HG03342 (cell line): ENCODE results near the gene SLC25A29.
"Not testable (repeated sequence)": the region's sequence is repeated elsewhere in the genome, so short reads cannot be mapped to it uniquely, and the experiment has no call there.

Experiments
- ATAC-seq: cut with Tn5 transposase; IDR thresholded peaks from one replicate; pipeline ENCODE4 v1.9.1; 2021; ENCODE audit warnings: mild to moderate bottlenecking, moderate library complexity; ENCODE audit not compliant: unreplicated experiment

Gene SLC25A29

DNA sequence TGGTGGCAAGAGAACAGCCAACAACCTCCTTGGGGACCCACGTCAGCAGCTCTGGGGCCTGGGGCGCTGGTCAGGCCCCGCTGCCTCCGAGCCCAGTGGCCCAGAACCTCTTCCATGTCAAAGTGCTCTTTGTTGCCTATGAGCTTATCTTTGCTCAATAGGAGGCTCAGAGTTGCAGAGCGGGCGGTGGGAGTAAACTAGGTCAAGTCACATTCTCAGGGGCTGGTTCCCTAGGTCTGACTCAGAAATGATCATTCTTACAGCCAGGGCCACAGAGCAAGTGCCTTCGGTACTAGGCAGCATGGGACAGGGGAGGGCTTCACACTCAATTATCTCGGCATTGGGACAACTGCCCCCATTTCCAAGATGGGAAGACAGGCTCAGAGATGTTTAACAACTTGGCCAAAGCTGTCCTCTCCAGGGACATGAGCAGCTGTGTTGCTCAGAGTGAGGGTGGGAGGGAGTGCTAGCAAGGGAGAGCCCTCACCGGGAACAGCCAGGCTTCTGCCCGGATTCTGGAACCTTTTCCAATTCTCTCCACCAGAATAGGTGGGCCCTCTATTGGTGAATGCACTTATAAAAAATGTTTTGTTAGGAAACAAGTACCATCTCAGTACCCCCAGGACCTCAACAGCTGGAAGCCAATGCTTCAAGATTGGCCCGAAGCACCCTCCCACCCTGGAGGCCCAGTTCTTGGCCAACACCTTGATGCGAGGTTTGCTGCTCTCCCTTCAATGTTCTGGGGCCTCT lies 11.9 kb downstream of the SLC25A29 start:
- no peak for ATAC-seq

DNA sequence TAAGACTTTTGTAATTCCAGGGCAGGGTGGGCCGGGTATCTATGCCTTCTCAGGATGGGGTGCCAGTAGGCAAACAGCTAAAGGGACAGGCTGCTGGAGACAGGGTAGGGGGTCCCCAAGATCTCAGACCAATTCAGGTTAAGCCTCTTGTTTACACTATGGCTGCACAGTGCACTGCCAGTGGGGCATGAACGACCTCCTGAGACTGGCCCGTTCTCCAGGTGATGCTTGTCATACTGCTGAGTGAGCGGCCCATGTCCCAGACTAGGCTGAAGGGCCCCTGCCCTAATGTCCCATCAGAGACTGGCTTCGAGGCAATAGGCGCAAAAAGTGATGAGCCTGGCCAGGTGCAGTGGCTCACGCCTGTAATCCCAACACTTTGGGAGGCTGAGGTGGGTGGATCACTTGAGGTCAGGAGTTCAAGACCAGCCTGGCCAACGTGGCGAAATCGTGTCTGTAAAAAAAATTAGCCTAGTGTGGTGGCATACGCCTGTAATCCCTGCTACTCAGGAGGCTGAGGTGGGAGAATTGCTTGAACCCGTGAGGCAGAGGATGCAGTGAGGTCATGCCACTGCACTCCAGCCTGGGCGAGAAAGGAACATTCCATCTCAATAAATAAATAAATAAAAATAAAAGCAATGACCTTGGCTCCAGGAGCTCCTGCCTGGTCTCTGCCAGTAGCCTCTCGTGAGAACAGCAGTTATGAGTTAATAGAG lies 12.6 kb downstream of the SLC25A29 start:
- no peak for ATAC-seq

DNA sequence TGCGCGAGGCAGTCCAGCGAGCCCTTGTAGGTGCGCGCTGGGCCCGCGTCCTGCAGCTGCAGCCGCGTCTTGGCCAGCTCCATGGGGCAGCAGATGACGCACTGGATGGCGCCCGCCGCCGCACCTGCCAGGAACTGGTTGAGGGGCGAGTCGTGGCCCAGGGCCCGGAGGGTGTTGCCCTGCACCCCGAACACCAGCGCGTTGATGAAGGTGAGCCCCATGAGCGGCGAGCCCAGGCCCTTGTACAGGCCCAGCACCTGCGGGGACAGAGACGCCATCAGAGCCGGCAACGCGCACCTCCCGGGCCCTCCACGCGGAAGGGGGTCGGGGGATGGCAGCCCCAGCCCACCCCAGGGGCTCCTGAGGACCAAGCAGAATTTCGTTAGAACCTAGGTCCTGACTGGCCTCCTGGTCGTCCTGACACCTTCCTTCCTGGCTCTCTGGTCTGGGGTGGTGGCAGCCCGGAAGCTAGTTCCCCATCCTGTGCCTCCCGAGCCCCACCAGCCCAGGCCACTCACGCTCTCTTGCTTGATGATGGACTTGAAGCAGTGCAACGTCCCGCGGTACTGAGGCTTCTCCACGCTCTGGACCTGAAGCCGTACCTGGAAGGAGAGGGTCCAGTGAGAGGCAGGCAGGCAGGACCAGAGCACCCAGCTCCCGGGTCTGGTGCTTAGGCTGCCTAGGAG lies 13.3 kb downstream of the SLC25A29 start:
- no peak for ATAC-seq

DNA sequence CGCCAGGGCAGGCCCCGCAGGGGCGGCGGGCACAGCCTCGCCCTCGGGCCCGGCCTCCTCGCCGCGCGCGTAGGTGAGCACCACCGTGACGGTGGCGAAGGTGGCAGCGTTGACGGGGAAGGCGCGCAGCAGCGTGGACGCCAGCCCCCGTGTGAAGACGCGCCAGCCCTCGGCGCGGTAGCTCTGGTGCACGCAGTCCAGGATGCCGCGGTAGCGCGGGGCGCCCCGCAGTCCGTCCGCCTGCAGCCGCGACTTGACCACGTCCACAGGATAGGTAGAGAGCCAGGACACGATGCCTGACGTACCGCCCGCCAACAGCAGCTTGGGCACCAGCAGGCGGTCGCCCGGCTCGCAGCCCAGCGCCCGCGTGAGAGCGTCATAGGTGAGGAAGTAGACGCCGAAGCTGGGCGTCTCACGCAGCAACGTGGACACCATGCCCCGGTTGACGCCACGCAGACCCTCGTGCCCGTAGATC lies 13.9 kb downstream of the SLC25A29 start:
- ATAC-seq, result no peak

DNA sequence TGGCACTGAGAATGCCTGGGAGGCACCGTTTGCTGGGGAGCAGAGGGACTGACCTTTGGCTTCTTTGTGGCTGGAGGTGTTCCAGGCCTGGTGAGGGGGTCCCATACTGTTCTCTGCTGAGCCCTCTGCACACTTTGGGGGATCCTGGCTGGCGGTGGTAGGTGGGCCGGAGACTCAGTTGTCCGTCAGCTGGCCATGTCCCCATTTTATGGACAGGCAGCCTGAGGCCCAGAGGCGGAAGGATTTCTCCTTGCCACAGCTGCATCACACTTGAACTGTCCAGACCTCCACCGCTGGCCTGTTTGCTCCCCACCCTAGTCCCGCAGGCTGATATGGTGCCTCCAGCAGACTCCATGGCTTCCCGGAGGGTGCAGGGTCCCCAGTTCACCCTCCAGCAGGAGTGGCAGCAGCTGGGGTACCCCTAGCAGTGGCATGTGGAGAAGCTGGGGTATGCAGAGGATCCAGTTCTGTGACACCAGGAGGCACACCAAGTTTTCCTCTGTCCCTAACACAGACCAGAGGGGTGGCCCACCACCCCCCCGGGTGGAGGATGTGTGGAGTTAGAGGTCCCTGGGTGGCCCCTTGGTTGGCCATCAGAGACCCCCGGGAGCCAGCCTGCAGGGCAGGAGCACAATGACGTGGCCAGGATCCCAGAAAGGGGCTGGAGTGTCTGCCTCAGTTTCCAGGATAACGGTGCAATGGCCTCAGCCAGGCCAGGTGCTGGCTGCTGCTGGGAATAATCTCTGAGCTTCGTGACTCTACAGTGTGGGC lies 14.8 kb downstream of the SLC25A29 start:
- ATAC-seq, result no peak

DNA sequence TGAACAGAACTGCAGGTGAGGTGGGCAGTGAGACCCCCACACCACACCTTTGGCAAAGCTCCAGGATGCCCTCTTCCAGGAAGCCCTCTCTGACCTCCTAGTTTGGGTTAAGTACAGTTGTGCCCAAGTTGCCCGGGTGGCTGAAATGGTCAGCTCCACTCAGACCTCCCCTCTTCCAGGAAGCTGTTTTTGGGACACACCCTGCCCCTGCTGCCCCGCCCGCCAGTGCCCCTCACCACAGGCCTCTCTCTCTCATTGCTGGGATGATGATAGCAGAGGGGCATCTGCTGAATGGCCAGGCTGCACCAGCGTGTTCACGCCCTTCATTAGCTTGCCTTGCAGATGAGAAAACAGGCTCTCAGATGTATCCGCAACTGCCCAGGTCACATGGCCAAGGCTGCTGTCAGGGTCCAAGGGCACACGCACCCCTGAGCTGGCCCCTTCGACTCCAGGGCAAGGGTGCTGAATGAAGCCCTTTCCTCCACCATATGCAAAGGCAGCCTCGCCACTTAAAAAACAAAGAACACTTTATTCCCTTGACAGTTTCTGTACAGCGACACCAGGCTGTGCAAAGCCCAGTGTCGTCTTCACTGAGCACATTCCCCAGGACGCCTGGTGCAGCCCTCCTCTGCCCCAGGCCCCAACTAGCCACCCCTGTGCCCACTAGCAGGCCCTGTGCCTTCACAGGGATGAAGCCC lies 15.5 kb downstream of the SLC25A29 start:
- ATAC-seq, result no peak

DNA sequence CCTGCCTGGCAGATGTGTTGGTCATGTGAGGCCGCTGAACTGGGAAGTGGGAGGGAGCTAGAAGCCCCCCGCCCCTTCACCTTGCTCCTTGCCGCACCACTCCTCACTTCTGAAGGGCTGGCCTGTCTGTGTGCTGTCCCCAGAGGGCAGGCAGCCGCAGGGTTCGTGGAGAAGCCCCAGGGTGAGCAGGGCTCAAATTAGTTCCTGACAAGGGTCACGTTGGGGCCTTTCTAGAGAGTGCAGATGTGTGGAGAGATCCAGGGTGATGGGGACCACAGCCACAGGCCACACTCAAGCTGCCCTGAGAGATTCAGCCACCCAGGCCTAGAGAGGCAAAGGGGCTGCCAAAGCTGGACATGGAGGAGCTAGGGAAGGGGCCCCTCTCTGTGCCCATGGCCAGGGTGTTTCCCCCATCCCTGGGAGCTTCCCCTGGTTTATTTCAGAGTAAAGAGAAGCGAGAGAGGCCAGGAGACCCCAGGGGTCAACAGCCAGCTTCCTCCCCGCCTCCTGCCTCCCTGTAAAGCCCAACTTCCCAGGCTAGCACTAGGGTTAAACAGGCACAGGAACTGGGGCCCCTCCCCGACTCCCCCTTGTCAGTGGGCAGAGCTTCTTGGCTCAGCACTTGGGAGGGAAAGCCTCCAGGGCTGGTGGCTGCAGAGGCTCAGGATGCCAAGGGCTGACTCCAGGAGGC lies 16.2 kb downstream of the SLC25A29 start:
- no peak for ATAC-seq

DNA sequence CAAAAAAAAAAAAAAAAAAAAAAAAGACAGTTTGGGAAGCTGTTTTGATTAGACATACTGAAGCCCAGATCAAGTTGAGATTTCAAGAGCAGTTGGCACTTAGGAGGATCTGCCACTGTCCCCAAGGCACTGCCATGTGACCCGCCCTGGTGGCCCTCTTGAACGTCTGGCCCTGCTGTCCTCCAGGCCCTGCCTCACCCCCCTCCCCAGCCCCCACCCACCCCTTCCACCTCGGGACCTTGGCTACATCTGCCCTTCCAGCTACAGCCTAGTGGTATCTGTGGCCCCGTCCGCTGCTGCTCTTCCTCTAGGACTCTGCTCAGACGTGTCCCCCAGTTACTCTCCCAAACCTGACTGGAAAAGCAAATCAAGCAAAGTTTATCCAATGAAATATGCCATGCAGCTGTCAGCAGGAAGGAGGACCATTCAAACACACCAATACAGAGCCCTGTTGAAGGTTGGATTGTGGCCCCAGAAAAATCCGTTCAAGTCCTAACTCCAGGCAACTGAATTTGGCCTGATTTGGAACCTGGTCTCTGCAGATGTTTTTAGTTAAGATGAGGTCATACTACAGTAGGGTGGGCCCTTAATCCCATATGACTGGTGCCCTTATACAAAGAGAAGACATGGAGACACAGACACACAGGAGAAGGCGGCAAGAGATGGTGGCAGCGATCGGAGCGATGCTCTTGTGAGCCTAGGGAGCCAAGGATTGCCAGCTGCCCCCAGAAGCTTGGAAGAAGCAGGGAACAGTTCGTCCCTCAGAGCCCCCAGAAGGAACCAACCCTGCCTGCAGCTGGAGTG lies 17.7 kb downstream of the SLC25A29 start:
- no peak for ATAC-seq

DNA sequence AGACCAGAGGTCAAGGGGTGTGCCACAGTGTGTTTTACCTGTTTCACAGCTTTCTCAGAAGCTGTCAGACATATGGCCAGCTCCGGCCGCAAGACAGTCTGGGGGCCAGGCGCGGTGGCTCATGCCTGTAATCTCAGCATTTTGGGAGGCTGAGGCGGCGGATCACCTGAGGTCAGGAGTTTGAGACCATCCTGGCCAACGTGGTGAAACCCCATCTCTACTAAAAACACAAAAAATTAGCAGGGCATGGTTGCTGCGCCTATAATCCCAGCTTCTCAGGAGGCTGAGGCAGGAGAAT lies 18.3 kb downstream of the SLC25A29 start:
- not testable (repeated sequence) for ATAC-seq

DNA sequence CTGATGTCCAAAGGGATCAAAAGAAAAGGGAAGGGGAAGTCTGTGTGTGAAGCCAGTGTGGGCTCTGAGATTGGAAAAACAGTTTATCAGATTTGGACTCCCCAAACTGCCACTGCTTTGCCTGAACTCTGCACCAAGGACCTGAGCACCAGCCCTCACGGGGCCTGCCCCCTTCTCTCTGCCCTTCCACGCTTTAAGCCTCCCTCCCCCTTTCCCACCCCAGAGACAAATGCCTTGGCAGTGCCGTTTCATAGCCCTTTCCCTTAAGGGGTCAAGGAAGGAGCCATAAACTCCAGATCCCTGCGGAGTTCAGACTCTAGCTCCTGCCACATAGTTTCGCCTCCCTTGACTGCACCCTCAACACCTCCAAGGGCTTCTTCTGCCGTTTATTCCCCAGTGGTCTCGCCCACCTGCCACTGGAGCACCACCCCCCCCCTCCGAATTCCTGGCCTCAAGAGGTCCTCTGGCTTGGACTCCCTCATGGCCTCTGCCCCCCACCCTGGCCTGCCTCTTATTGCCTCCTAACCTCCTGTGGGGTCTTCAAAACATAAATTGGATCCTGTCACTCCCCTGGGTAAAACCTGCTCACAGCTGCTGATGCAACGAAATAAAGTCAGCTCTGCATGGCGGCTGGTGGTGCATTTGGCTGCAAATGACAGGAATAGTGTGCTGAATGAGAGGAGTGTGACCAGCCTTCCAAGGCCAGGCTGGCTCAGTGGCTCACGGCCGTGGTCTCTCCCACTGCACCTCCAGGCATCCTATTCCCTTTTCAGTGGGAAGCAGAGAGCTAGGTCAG lies 18.8 kb downstream of the SLC25A29 start:
- no peak for ATAC-seq

DNA sequence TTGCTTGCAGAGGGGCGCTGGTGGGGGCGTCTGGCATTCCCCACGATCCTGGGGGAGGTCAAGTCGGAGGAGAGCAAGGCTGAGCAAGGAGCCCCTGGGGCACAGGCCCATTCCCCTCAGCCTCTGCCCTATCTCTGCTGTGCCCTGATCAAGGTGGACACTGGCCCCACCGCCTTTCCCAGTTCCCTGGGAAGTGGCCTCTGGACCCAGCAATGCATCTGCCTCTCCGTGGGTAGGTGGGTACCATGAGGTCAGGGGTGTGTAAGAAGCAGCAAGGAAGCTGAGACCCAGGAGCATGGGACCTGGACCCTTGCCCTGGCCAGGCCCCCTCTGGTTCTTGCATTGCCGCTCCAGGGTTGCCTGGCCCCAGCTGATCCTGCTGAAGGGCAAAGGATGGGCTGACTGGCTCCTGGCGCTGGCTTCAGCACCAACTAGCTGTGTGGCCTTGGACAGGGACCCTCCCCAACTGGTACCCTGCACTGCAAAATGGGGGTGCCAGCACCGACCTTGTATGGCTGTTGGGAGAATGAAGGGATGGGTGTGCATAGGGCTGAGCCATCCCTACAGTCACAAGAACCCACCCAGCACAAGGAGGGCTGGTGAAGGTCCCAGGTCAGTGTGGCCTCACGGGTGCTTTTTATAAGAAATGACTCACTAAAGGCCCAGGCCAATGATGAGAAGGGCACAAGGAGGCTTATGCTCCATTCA lies 19.6 kb downstream of the SLC25A29 start:
- no peak for ATAC-seq

DNA sequence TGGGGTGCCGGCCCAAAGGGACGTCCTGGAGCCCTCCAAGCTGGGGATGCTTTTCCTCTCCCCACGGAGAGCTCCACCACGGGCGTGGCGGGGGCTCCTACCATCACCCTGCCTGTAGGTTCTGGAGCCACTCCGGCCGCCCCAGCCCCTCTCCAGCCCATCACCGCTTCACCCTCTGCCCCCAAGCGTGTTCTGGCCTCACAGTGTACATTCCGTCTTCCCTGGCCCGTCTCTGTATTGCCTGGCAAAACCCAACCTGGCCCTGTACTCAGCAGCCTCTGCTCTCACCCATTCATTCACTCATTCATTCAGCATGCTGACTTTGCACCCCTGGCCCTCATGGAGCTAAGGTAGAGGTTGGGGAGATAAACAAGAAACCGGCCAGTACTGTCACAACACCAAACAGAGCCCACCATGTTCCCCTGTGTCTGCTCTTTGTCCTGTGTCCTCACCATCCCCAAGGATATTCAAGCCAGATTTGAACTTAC lies 20.3 kb downstream of the SLC25A29 start:
- ATAC-seq, result no peak

DNA sequence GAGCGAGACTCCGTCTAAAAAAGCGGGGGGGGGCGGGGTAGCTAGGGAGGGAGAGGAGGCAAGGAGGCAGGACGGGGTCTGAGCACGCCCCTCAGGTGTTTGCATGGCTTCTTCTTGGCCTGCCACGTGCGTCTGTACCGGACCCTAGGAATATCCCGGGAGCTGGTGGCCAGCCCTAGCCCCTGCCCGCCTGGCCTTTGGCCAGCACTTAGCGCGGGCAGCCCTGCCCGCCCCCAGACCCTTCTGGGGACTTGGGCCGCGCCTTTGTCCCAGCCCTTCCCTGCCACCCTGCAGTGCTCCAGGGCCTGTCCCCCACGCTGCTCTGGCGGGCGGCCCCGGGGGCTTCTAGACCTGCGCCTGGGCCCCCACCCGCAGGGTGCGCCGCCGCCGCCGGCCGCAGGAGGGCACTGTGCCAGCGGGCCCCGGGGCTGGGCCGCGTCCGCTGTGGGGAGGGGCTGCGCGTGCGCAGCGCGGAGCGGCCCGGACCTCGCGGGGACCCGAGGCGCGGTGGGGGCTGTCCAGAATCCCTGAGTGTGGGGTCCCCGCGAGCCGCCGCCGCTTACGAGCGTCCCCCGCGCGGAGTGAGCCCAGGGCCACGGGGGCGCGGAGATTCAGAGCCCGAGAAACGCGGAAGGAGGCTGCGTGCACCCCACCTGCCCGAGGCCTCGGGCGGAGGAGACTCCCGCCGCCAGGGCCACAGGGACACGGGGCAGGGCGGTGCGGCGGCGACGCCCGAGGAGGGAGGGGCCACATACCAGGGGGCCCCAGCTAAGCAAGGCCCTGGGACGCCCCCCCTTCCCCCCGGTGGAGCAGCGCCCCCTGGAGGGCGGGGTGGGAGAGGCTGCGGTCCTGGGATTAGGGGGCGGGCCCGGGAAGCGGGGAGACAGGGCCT lies 21.0 kb downstream of the SLC25A29 start:
- ATAC-seq, result peak; percentile 85

DNA sequence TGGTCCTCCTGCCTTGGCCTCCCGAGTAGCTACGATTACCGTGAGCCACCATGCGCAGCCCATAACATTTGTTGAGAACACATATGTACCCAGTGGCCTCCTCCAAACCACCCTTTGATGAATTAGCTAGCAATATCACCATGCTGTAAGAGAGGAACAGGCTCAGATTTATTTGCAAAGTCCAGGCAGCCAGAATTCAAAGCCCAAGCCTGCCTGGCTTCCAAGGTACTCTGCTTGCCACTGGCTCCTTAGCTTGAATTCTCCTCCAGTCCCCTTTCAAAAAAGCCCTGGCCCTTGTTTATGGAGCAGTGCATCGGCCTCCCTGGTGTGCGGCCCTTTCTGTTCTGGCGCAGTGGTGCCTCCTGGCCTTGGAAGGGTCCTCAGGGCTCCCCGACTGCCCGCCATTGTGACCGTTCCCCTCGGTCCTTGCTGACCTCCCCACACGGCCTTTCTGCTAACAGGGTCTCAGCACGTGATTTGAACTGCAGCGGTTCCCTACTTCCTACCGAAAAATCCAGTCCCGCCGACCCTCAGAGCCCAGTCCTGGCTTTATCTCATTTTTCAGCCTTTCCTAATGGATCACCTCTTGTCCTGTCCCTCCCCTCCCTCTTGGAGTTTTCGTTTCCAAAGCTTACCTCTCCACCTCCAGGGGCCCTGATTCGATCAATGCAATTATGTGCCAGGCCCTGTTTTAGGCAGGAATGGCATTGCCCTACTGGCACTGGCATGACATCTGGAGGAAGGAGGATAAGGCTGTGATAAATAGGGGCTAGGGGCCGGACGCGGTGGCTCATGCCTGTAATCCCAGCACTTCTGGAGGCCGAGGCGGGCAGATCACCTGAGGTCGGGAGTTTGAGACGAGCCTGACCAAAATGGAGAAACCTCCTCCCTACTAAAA lies 22.0 kb downstream of the SLC25A29 start:
- no peak for ATAC-seq

DNA sequence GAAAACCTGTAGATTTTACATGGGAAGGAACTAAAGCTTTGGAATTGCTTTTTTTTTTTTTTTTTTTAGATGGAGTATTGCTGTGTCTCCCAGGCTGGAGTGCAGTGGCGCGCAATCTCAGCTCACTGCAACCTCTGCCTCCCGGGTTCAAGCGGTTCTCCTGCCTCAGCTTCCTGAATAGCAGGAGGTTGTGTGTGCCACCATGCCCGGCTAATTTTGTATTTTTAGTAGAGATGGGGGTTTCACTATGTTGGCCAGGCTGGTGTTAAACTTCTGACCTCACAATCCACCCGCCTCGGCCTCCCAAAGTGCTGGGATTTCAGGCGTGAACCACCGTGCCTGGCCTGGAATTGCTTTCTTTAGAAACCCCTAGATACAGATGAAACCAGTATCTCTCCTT lies 22.8 kb downstream of the SLC25A29 start:
- ATAC-seq, result not testable (repeated sequence)
